GM23338 (cell line): ENCODE measurements around the gene HIVEP3.

Experiments used
- CREB1 ChIP-seq: fragments of 250-450 bp; sonication (Bioruptor Pico); IDR thresholded peaks from 2 replicates; pipeline ENCODE4 v1.5.0; 2020; ENCODE audit warnings: low read depth, mild to moderate bottlenecking, moderate library complexity
- CTCF ChIP-seq, 2 experiments: fragments of 200-600 bp in 1 of 2; sonication (generic) in 1 of 2; conservative IDR thresholded peaks; 2 replicates each; pipeline versions ENCODE4 v1.5.1 to v1.6.1; 2016 to 2017; ENCODE audit warnings: antibody characterized with exemption in 2 of 2, low read depth in 2 of 2, mild to moderate bottlenecking in 2 of 2, moderate library complexity in 1 of 2
- ETS1 ChIP-seq: IDR thresholded peaks from 2 replicates; pipeline ENCODE4 v1.6.1; 2016; ENCODE audit warnings: antibody characterized with exemption
- EZH2 ChIP-seq: fragments of 200-600 bp; sonication (generic); IDR thresholded peaks from one replicate; pipeline ENCODE4 v1.8.0; 2017; ENCODE audit warnings: antibody characterized with exemption, mild to moderate bottlenecking, low read depth; ENCODE audit not compliant: unreplicated experiment
- POLR2AphosphoS5 ChIP-seq: IDR thresholded peaks from 2 replicates; pipeline ENCODE4 v1.6.1; 2016; ENCODE audit warnings: antibody characterized with exemption, low read depth
- REST ChIP-seq: IDR thresholded peaks from one replicate; pipeline ENCODE4 v1.6.1; 2018; ENCODE audit warnings: antibody characterized with exemption; ENCODE audit not compliant: unreplicated experiment

- TF ChIP-seq CTCF (conservative IDR thresholded peaks at IDR 0.05; ENCODE audit: low read depth in 2 of 2) (no peak), EZH2 (no peak), CREB1 (CRISPR knock-in tag) (no peak), REST (no peak), POLR2AphosphoS5 (no peak), ETS1 (no peak)
Measured at GRCh38 chr1:41819843-41820242, 98.9 kb downstream of the HIVEP3 start.
